ENCODE measurements around the gene PTP4A2.

DNA sequence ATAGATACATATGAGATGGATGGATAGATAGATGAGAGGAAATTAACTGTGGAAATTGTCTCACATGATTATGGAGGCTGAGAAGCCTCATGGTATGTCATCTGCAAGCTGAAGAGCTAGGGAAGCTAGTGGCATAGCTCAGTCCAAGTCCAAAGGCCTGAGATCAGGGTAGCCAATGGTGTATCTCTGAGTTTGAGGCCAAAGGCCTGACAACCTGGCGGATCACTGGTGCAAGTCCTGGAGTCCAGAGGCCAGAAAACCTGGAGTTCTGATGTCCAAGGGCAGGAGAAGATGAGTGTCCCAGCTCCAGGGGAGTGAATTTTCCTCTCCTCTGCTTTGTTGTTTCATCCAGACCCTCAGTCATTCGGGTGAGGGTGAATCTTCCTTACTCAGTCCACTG is 78.4 kb downstream of the PTP4A2 start:
- TF ChIP-seq POLR2AphosphoS5 (IDR thresholded peaks at IDR 0.05; ENCODE audit: low read depth, low read length) (no peak), POU2F2 (IDR thresholded peaks at IDR 0.05; ENCODE audit: low read depth, low read length) (no peak), SPI1 (IDR thresholded peaks at IDR 0.05; ENCODE audit: low read depth, low read length) (no peak)
